ENCODE measurements around the gene AREL1.

- TF ChIP-seq CTCF (conservative IDR thresholded peaks at IDR 0.05; ENCODE audit: low read length), result no peak
- no peak for TF ChIP-seq EZH2phosphoT487 (IDR thresholded peaks at IDR 0.05; ENCODE audit: borderline replicate concordance)
Measured at GRCh38 chr14:74667758-74668157, 45.1 kb downstream of the AREL1 start.
